H54 (cell line): Measurements from ENCODE around the gene CCDC3.
A peak's percentile ranks its signal among the peaks of the same experiment; 100 is the strongest.

Experiments used
- DNase-seq: peaks from one replicate; pipeline ENCODE4 v3.0.0; 2011; ENCODE audit warnings: low spot score, mixed read lengths; ENCODE audit not compliant: insufficient read length
- FAIRE-seq: peaks from 3 replicates; lab custom pipeline; 2011; peaks lifted over from hg19 to GRCh38; lab: Jason Lieb, UNC
- POLR2A ChIP-seq: IDR thresholded peaks from 2 replicates; pipeline ENCODE4 v1.6.1; 2011; ENCODE audit warnings: low read depth, mild to moderate bottlenecking, low read length

Gene CCDC3

GRCh38 chr10:12962556-12962955 is 39.0 kb downstream of the CCDC3 start:
- DNase-seq (no peak), FAIRE-seq (no peak)
- no peak for TF ChIP-seq POLR2A

DNA sequence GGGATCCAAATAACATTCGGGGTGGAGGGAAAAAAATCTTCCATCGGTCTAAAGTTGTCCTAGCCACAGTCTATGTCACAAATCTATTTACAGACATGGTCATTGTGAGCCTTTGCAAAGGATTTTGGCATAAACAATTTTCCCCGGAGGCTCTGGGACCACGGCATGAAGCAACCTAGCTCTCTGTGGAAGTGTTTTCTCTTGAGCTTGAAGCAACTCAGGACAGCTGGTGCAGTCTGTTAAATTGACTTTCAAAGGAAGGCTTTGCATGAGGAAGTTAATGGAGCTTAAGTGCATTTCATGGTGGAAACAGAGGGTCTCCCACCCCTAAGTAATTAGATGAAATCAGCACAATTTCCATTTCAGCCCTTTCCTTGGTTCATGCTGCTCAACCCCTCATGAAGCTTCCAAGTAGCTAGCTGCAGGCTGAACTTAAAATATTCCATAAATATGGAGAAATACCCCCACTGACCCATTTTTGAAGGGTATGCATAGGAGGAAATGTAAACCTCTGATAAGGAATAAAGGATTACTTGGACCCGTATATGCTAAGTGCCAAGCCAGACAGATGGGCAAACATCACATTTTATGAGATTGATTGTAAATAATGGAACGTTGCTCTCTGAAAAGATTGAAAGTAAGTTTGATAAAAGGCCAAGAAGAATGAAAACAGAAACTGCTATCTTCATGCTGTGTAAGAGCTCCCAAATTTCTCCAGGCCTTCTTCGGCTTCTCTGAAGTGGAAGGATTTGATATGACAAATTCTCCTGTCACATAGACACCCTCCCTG is 39.9 kb downstream of the CCDC3 start:
- FAIRE-seq (no peak), DNase-seq (no peak)
- TF ChIP-seq POLR2A, result no peak

- FAIRE-seq (no peak), DNase-seq (no peak)
- no peak for TF ChIP-seq POLR2A
Observed at GRCh38 chr10:12960941-12961340, 40.6 kb downstream of the CCDC3 start.

DNA sequence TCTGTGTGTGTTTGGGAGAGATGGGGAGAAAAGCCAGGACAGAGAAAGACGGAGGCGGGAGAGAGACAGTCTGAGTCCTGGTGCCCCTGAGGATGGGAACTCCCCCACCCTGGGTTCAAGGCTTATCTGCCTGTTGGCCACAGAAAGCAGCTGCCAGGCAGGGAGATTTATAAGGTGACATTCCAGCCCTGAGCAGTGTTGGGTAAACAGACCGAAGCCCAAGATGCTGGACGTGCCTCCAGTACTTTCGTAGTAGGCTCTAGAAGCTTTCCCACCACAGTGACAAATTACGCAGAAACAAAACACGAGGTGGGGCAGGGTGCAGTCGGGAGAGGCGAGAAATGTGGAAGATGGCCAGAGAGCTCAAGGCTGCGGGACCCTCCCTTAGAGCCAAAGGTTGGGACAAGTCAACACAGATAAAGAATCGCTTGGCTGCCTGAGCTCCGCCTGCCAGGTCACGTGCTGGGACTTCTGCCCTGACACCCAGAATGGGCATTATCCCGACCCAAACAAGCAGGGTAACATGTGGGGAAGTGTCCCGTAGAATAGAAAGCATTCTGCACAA is 41.1 kb downstream of the CCDC3 start:
- TF ChIP-seq POLR2A, result no peak
- DNase-seq (no peak), FAIRE-seq (no peak)

DNA sequence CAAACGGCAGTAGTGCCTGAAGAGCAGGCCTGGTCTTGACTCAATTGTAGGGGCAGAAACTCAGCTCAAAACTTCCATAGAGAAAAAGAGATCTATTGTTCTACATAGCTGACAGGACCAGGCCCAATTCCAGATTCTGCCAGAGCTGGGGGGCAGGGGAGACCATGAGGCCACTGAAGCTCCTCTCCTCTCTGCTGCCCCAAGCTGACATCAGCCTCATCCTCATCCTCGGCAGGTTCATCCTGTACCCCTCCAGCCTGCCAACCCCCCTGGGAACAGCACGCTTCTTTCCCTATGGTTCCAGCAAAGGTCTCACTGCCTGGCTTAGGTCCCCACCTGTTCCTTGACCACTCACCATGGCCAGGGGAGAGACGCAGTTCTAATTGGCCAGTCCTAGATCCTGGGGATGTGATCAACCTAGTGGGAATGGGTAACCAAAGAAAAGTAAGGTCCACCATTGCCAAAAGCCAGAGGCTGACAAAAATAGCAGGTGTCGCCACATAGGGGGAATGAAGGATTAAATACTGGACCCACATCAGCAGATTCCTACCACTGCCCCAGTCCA is 42.9 kb downstream of the CCDC3 start:
- FAIRE-seq (no peak), DNase-seq (no peak)
- no peak for TF ChIP-seq POLR2A

- no peak for DNase-seq
- FAIRE-seq, result no peak
- TF ChIP-seq POLR2A, result no peak
Observed at GRCh38 chr10:12957081-12957480, 44.4 kb downstream of the CCDC3 start.

DNA sequence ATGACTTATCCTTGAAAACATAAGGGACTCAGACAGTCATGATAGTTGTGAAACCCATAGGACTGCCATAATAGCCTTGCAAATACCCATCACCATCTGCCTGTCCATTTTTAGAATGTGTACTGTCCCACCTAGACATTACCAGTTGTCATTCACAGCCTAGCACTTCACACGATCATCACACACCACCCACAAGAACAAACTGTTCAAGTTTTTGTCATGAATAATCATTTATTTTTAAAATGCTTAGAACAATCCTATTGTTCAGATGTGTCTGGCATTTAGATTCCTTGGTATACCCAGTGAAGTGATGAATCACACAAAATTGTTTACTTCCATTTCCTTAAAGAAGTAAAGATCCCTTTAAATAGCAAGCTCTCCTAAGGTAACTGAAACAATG is 46.6 kb downstream of the CCDC3 start:
- no peak for TF ChIP-seq POLR2A
- FAIRE-seq (no peak), DNase-seq (no peak)

DNA sequence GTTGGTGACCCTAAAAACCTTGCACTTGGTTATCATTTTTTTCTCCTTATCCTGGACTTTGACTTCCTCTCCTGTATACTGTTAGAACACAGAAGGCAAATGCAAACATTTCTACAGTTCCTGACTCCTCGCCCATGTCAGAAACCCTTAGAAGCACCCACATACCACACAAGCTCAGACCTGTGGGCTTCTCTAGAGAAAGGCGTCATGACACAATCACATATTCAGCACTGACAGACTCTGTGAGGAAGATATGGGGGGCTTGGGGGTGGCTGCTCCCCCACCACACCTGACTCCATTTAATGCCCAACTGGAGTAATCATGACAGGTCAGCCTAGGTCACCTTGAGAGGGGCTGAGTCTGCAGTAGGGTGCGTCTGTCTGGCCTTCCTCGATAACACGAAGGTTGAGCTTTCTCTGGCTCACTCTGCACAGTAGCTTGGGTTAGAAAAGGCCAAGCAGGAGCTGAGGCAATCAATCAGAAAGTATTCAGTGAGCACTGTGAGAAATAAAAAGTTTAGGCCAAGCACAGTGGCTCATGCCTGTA is 50.9 kb downstream of the CCDC3 start:
- DNase-seq (no peak), FAIRE-seq (no peak)
- no peak for TF ChIP-seq POLR2A

DNA sequence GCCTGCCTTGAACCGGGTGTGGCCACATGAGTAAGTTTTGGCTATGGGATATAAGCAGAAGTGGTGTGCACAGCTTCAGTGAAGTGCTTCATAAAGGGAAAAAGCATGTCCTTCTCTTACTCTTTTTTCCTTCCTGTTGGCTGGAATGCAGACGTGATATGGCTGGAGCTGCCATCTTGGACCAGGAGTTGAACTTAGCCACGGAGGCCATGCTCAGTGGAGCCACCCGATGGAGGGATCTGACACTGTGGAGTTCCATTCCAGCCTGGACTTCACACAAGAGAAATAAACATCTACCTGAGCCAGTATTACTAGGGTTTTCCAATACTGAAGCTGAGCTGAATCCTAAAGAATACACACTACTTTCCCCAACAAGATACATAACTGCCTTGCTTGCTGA is 52.3 kb downstream of the CCDC3 start:
- no peak for TF ChIP-seq POLR2A
- DNase-seq (peak; percentile 26), FAIRE-seq (no peak)

DNA sequence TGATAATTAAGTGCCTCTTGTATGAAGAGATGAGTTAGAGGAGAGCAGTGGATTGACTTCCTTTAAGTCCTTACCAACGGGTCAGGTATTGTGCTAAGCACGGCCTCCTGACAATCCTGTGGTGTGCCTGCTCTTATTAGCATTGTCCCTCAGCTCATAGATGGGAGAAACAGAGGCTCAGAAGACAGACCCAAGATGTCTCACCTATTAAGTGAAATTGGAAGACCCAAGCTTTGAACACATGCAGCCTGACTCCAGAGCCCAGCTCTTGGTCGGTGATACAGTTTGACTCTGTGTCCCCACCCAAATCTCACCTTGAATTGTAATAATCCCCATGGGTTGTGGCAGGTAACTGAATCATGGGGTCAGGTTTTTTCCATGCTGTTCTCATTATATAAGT is 53.8 kb downstream of the CCDC3 start:
- no peak for TF ChIP-seq POLR2A
- DNase-seq, result no peak

GRCh38 chr10:12946372-12946771 is 55.1 kb downstream of the CCDC3 start:
- no peak for TF ChIP-seq POLR2A
- DNase-seq (no peak), FAIRE-seq (no peak)

More for the DNA sequence above, 53.8 kb downstream of the CCDC3 start:
- FAIRE-seq, result no peak

GRCh38 chr10:12945690-12946359 is 55.7 kb downstream of the CCDC3 start:
- no peak for DNase-seq
- no peak for FAIRE-seq
- TF ChIP-seq POLR2A, result no peak

- no peak for FAIRE-seq
Observed at GRCh38 chr10:12944931-12945330, 56.6 kb downstream of the CCDC3 start.

DNA sequence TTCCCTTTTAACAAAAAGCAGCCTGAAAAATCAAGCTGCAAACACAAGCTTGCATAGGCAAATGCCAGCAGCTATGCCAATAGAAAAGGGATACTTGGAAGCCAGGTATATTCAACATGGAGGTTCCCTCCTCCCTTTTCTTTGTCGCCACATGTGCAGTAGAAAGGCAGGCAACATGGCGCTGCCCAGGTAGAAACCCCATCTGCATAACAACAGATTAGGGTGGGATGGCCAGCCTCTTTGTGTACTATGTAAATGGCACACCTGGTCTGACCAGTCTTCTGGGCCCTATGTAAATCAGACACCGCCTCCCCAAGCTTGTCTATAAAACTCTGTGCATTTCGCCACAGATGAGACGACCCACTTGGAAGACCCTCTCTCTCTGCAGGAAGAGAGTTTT is 58.1 kb downstream of the CCDC3 start:
- no peak for DNase-seq
- no peak for TF ChIP-seq POLR2A
- FAIRE-seq, result no peak

More at GRCh38 chr10:12944931-12945330, 56.6 kb downstream of the CCDC3 start:
- no peak for TF ChIP-seq POLR2A
- DNase-seq, result no peak

GRCh38 chr10:12941966-12942365 is 59.5 kb downstream of the CCDC3 start:
- FAIRE-seq, result no peak
- no peak for TF ChIP-seq POLR2A
- DNase-seq, result no peak
